ENCODE results near the gene CAGE1. TPM values are rescaled to one million over a fixed set of nuclear protein-coding genes. Genes with fewer than 3 reads are reported as not detected.
"Not testable (repeated sequence)": the region's sequence is repeated elsewhere in the genome, so short reads cannot be mapped to it uniquely, and the experiment has no call there.

The CAGE1 gene
- polyA plus RNA-seq, 3 donors: not detected

GRCh38 chr6:7350591-7350990, 39.0 kb downstream of the CAGE1 start:
- H3K27ac Mint-ChIP-seq; DNase-seq; H3K79me2 ChIP-seq (ENCODE audit: insufficient read depth, low read length); H3K9ac ChIP-seq (ENCODE audit: insufficient read depth, low read length, poor library complexity, severe bottlenecking); intact Hi-C loops (cut with micrococcal nuclease); H3K9me3 ChIP-seq (replicated peaks in 1 of 2; ENCODE audit: control insufficient read depth in 1 of 2, insufficient read depth in 1 of 2, low read length in 2 of 2); H3K4me3 ChIP-seq (replicated peaks in 1 of 3; ENCODE audit: low read depth in 2 of 3, low read length in 3 of 3); H3K9me3 Mint-ChIP-seq; H3K4me2 ChIP-seq (replicated peaks; ENCODE audit: extremely low read depth, low read length, poor library complexity, severe bottlenecking); H3K27me3 Mint-ChIP-seq (ENCODE audit: low read depth in 3 of 3); H3K36me3 Mint-ChIP-seq; H3K27me3 ChIP-seq (ENCODE audit: control insufficient read depth in 2 of 2, insufficient read depth in 2 of 2, low read length in 2 of 2); H3K4me3 Mint-ChIP-seq; H3K36me3 ChIP-seq (replicated peaks in 1 of 2; ENCODE audit: control insufficient read depth in 1 of 2, insufficient read depth in 2 of 2, low read length in 2 of 2); H3K27ac ChIP-seq (ENCODE audit: low read depth in 1 of 2, low read length in 2 of 2); H2AFZ ChIP-seq (ENCODE audit: insufficient read depth, low read depth, low read length, poor library complexity, severe bottlenecking); H3K4me1 ChIP-seq (ENCODE audit: control insufficient read depth in 1 of 2, insufficient read depth in 2 of 2, low read length in 2 of 2); H4K20me1 ChIP-seq (ENCODE audit: insufficient read depth, low read length): not testable (repeated sequence)
- no CpG with 5 or more reads among the region's 1 CpG for WGBS (ENCODE audit: insufficient coverage)
- H3K4me1 Mint-ChIP-seq: peaks cover 11% of the 10 kb centered on the region

DNA sequence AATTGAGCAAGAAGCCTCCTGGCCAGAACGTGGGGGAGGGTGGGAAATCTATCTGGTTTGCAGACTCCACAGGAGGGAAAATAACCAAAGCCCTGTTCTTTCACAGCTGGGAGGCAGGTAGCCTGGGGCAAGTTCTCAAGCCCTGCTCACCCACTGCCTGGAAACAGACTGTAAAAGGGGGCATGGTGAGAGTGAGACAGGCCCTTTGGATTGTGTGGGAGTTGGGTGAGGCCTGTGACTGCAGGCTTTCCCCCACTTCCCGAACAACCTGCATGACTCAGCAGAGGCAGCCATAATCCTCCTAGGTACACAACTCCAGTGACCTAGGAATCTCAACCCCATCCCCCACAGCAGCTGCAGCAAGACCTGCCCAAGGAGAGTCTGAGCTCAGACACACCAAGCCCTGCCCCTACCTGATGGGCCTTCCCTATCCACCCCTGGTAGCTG, 42.0 kb downstream of the CAGE1 start:
- H2AFZ ChIP-seq (ENCODE audit: insufficient read depth, low read depth, low read length, poor library complexity, severe bottlenecking); H3K79me2 ChIP-seq (ENCODE audit: insufficient read depth, low read length); H3K9me3 ChIP-seq (replicated peaks in 1 of 2; ENCODE audit: control insufficient read depth in 1 of 2, insufficient read depth in 1 of 2, low read length in 2 of 2); H3K4me2 ChIP-seq (replicated peaks; ENCODE audit: extremely low read depth, low read length, poor library complexity, severe bottlenecking); H3K9me3 Mint-ChIP-seq; H3K36me3 ChIP-seq (replicated peaks in 1 of 2; ENCODE audit: control insufficient read depth in 1 of 2, insufficient read depth in 2 of 2, low read length in 2 of 2); H3K27ac ChIP-seq (ENCODE audit: low read depth in 1 of 2, low read length in 2 of 2); DNase-seq; H3K4me1 ChIP-seq (ENCODE audit: control insufficient read depth in 1 of 2, insufficient read depth in 2 of 2, low read length in 2 of 2); H3K27me3 ChIP-seq (ENCODE audit: control insufficient read depth in 2 of 2, insufficient read depth in 2 of 2, low read length in 2 of 2); H3K36me3 Mint-ChIP-seq; H3K27me3 Mint-ChIP-seq (ENCODE audit: low read depth in 3 of 3); H4K20me1 ChIP-seq (ENCODE audit: insufficient read depth, low read length); H3K4me3 ChIP-seq (replicated peaks in 1 of 3; ENCODE audit: low read depth in 2 of 3, low read length in 3 of 3); intact Hi-C loops (cut with micrococcal nuclease); H3K9ac ChIP-seq (ENCODE audit: insufficient read depth, low read length, poor library complexity, severe bottlenecking): not testable (repeated sequence)
- Mint-ChIP-seq H3K4me1 (peaks cover 15% of the 10 kb centered on the region), H3K4me3 (peak overlapping the region in 1 of 2 donors; percentile 28), H3K27ac (peak overlapping the region in 1 of 7 donors; percentile 23)
- no CpG with 5 or more reads among the region's 2 CpGs for WGBS (ENCODE audit: insufficient coverage)

- H2AFZ ChIP-seq (ENCODE audit: insufficient read depth, low read depth, low read length, poor library complexity, severe bottlenecking): not testable (repeated sequence)
Measured at GRCh38 chr6:7344773-7345450, 44.6 kb downstream of the CAGE1 start.

More at GRCh38 chr6:7344773-7345450, 44.6 kb downstream of the CAGE1 start:
- H3K36me3 Mint-ChIP-seq; H3K9ac ChIP-seq (ENCODE audit: insufficient read depth, low read length, poor library complexity, severe bottlenecking); DNase-seq; H3K36me3 ChIP-seq (replicated peaks in 1 of 2; ENCODE audit: control insufficient read depth in 1 of 2, insufficient read depth in 2 of 2, low read length in 2 of 2); H3K9me3 ChIP-seq (replicated peaks in 1 of 2; ENCODE audit: control insufficient read depth in 1 of 2, insufficient read depth in 1 of 2, low read length in 2 of 2); H3K27me3 Mint-ChIP-seq (ENCODE audit: low read depth in 3 of 3); H3K9me3 Mint-ChIP-seq; H4K20me1 ChIP-seq (ENCODE audit: insufficient read depth, low read length); H3K79me2 ChIP-seq (ENCODE audit: insufficient read depth, low read length); H3K4me2 ChIP-seq (replicated peaks; ENCODE audit: extremely low read depth, low read length, poor library complexity, severe bottlenecking); H3K27ac ChIP-seq (ENCODE audit: low read depth in 1 of 2, low read length in 2 of 2); H3K4me3 Mint-ChIP-seq; H3K4me1 ChIP-seq (ENCODE audit: control insufficient read depth in 1 of 2, insufficient read depth in 2 of 2, low read length in 2 of 2); intact Hi-C loops (cut with micrococcal nuclease); H3K27me3 ChIP-seq (ENCODE audit: control insufficient read depth in 2 of 2, insufficient read depth in 2 of 2, low read length in 2 of 2); H3K27ac Mint-ChIP-seq; H3K4me3 ChIP-seq (replicated peaks in 1 of 3; ENCODE audit: low read depth in 2 of 3, low read length in 3 of 3): not testable (repeated sequence)
- peaks cover 16% of the 10 kb centered on the region for H3K4me1 Mint-ChIP-seq
- WGBS (ENCODE audit: insufficient coverage): 100% methylated on average over 8 of the region's 10 CpGs

Measured in CD14-positive monocyte (primary cell).